Measurements from ENCODE around the gene LHFPL5.

GRCh38 chr6:35804996-35805736 is at the start of gene LHFPL5:
- TF ChIP-seq CTCF (IDR thresholded peaks at IDR 0.05) = no peak
- TF ChIP-seq POLR2A (IDR thresholded peaks at IDR 0.05) = no peak

All from esophagus squamous epithelium (tissue), 4 donors.